ENCODE results near the gene ASAP2.
"Not testable (repeated sequence)": the region's sequence is repeated elsewhere in the genome, so short reads cannot be mapped to it uniquely, and the experiment has no call there.

The ASAP2 gene

GRCh38 chr2:9211496-9211895 is 4.9 kb downstream of the ASAP2 start:
- no peak for DNase-seq (ENCODE audit: low read depth in 2 of 2)

- DNase-seq (ENCODE audit: low read depth in 2 of 2): no peak
These were observed 5.5 kb downstream of the ASAP2 start for GRCh38 chr2:9212010-9212635.

- no peak for DNase-seq (ENCODE audit: low read depth in 2 of 2)
These were observed 6.2 kb downstream of the ASAP2 start for GRCh38 chr2:9212661-9213411.

- no peak for DNase-seq (ENCODE audit: low read depth in 2 of 2)
These were observed 7.0 kb downstream of the ASAP2 start for GRCh38 chr2:9213477-9214051.

GRCh38 chr2:9214873-9215272 is 8.3 kb downstream of the ASAP2 start:
- DNase-seq (ENCODE audit: low read depth in 2 of 2): no peak

GRCh38 chr2:9215680-9216079 is 9.1 kb downstream of the ASAP2 start:
- no peak for DNase-seq (ENCODE audit: low read depth in 2 of 2)

- DNase-seq (ENCODE audit: low read depth in 2 of 2): not testable (repeated sequence)
These were observed 9.5 kb downstream of the ASAP2 start for GRCh38 chr2:9216143-9216542.

GRCh38 chr2:9217838-9218770 is 11.5 kb downstream of the ASAP2 start:
- DNase-seq (ENCODE audit: low read depth in 2 of 2): no peak

- DNase-seq (ENCODE audit: low read depth in 2 of 2): no peak
These were observed 12.4 kb downstream of the ASAP2 start for GRCh38 chr2:9219027-9219445.

- DNase-seq (ENCODE audit: low read depth in 2 of 2): no peak
These were observed 13.6 kb downstream of the ASAP2 start for GRCh38 chr2:9220201-9220600.

GRCh38 chr2:9221223-9221622 is 14.6 kb downstream of the ASAP2 start:
- no peak for DNase-seq (ENCODE audit: low read depth in 2 of 2)

- no peak for DNase-seq (ENCODE audit: low read depth in 2 of 2)
These were observed 15.8 kb downstream of the ASAP2 start for GRCh38 chr2:9222239-9222892.

- DNase-seq (ENCODE audit: low read depth in 2 of 2): no peak
These were observed 16.3 kb downstream of the ASAP2 start for GRCh38 chr2:9222893-9223287.

- DNase-seq (ENCODE audit: low read depth in 2 of 2): no peak
These were observed 19.2 kb downstream of the ASAP2 start for GRCh38 chr2:9225806-9226205.

GRCh38 chr2:9226458-9227380 is 20.1 kb downstream of the ASAP2 start:
- no peak for DNase-seq (ENCODE audit: low read depth in 2 of 2)

GRCh38 chr2:9228088-9228751 is 21.6 kb downstream of the ASAP2 start:
- no peak for DNase-seq (ENCODE audit: low read depth in 2 of 2)

- DNase-seq (ENCODE audit: low read depth in 2 of 2): no peak
These were observed 22.3 kb downstream of the ASAP2 start for GRCh38 chr2:9228781-9229469.

GRCh38 chr2:9229470-9229820 is 22.8 kb downstream of the ASAP2 start:
- DNase-seq (ENCODE audit: low read depth in 2 of 2): no peak

- no peak for DNase-seq (ENCODE audit: low read depth in 2 of 2)
These were observed 23.6 kb downstream of the ASAP2 start for GRCh38 chr2:9230051-9230802.
